ENCODE data around the gene LRRC8B. TPM values are rescaled to one million over a fixed set of nuclear protein-coding genes. Genes with fewer than 3 reads are reported as not detected.
"Not testable (repeated sequence)": the region's sequence is repeated elsewhere in the genome, so short reads cannot be mapped to it uniquely, and the experiment has no call there.

The LRRC8B gene
- polyA plus RNA-seq, 10 donors, result 2.4 to 4.5 (median 4.0) TPM

DNA sequence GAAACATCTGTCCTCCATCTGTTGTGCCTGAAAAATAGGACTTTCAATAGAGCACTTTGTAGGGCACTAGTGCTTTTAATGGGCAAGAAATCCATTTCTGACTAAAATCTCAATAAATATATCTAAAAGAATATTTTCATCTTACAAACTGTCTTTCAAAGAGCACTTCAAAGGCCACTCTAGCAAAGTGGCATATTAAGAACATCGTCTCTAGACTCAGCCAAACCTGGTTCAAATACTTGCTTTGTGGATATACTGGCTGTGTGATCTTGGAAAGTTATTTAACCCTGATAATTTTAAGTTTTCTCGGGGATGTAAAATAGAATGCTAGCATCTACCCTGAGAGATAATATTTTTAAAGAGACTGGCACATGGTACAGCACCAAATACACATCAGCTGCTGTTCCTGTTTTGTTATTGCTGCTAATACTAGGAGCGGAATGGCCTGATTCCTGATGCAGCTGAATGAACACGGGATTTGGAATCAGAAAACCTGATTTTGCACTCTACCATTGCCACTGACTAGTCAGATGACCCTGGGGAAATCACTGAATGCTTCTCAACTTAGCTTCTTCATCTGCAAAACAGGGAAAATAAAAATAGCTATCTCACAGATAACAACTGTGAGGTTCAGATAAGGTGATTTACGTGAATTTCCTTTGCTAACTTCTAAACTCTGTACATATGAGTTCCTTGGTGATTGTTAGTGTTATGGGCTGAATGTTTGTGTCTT, 83.1 kb downstream of the LRRC8B start:
- no peak for DNase-seq

- DNase-seq, result no peak
These were observed 83.8 kb downstream of the LRRC8B start for GRCh38 chr1:89608319-89608983.

- DNase-seq, result no peak
These were observed 84.5 kb downstream of the LRRC8B start for GRCh38 chr1:89608984-89609725.

GRCh38 chr1:89609781-89610456, 85.3 kb downstream of the LRRC8B start:
- no peak for DNase-seq

DNA sequence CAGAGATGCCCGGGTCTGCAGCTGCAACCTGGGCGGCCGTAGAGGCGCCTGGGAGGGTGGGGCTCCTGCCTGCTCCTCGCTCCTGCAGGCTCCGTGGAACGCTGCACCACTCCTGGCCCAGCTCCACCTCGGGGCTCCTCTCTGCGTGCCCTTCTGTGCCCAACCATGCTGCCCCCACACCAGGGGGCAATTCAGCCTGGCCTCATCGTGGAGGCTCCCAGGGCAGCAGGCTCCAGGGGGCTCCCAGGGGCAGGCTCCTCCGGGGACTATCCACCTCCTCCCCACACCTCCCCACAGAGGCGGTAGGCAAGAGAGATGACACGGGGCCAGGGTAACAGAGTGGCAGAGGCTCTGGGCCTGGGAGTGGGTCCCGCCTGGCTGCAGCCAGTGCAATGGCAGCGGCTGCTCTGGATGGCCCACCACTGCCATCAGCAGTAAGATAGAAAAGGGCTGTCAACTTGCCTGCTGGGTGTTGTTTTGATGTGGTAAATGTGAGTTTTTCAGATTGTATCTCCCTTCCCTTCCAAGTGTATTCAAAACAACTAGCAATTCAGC, 85.9 kb downstream of the LRRC8B start:
- no peak for DNase-seq

DNA sequence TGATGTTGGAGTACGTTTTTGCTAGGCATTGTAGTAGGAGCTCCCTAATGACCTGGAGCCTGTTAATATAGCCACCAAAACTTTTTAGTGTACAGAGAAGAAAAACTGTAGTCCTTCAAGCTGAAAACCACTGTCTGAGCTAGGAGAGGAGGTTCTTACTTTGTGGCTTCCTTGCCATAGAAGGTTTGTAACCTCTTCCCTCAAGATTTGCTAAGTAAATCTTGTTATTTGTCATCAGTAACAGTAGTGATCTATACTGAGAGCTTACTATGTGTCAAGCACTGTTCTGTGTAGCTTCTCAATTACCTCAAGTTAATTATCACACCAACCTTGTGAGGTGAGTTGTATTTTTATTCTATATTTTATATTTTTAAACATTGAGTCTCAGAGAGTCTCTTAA, 87.1 kb downstream of the LRRC8B start:
- DNase-seq, result no peak

GRCh38 chr1:89613928-89614327, 89.3 kb downstream of the LRRC8B start:
- DNase-seq, result no peak

DNA sequence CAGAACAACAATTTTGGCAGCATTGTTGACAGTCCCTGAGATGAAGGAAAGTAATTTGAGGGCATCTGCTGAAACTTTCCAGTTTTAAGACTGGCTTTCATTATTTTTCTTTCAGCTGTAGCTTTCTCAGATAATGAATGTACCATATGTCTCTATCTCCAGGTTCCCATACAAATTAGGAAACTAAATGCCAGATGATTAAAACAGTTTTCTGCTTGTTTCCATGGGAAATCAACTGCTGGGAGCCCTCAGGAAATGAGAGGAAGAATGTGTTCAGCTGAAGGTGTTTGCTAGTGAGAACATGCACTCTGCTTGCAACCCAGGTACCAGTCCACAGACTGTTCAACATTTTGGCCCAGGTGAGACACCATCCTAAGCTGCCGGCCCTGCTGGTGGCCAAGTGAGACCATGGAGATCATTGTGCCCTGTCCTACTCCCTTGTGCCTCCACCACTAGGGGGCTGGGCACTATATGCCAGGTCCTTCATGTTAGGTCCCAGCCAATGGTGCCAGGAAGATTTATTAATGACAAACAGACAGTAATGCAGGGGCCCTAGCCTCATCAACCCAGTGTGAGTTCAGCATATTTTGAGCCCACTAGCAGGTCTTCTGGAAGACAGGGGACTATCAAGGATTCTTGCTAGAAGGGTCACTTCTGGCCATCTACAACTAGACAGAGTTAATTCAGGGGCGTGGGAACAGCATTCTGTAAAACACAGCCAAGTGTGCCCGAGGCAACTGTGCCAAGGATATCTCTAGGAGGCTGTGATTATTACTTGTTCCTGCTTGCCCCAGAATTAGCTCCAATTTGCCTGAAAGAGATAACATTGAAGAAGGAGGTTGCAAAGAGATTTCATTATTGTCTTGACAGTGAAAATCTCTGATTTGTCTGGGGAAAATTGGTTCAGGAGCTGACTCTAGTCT, 91.3 kb downstream of the LRRC8B start:
- DNase-seq, result peak in 2 of 3 donors; percentile 21 to 56

DNA sequence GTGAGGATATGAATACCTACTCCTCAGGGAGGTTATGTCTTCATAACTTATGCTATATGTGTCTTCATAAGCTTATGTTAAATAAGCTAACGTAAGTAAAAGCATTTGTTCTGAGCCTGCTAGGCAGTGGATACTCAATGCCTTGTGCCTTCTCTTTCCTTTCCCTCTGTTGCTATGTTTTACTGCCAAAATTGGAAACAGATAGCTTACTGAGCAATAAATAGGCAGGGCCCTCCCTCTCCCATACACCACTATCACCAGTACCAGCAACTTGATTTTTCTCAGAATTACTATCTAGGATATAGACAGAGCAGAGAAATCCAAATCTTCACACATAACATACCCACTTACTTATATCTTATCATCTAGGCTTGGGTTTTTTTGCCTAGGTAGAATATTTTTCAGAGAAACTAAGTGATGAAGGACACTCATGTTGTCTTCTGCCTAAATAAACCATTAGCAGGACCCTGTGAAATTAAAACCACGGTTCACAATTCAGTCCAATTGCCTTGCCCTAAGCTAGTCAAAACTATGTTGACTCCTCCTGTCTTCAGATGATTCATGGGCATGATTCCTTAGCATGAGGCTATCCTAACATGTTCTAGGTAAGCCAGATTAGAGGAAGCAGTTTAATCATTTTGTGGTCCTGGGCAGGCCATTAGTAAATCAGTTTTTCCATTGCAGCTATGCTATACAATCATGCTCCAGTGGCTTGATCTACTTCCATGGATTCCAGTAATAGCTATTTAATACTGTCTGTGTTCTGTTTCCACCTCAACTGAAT, 92.4 kb downstream of the LRRC8B start:
- DNase-seq, result no peak

GRCh38 chr1:89620664-89621063, 96.0 kb downstream of the LRRC8B start:
- no peak for DNase-seq

- no peak for DNase-seq
These were observed 98.3 kb downstream of the LRRC8B start for GRCh38 chr1:89622895-89623294.

- no peak for DNase-seq
These were observed 99.7 kb downstream of the LRRC8B start for GRCh38 chr1:89624314-89624713.

- no peak for DNase-seq
These were observed 100.2 kb downstream of the LRRC8B start for GRCh38 chr1:89624715-89625323.

DNA sequence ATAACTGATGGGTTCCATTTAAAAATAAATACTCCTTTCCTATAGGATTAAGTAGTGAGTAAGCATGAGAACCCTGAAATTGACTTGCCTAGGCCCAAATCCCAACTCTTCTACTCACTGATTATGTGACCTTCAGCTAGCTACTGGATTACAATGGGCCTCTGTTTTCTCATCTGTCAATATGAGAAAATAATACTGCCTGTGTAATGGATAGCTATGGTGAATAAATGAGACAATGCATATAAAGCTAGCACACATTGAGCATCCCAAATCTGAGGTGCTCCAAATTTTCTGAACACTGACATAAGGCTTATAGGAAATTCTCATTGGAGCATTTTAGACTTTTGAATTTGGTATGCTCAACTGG, 103.0 kb downstream of the LRRC8B start:
- DNase-seq, result no peak

GRCh38 chr1:89629146-89629545, 104.5 kb downstream of the LRRC8B start:
- no peak for DNase-seq

GRCh38 chr1:89629600-89629999, 105.0 kb downstream of the LRRC8B start:
- not testable (repeated sequence) for DNase-seq

DNA sequence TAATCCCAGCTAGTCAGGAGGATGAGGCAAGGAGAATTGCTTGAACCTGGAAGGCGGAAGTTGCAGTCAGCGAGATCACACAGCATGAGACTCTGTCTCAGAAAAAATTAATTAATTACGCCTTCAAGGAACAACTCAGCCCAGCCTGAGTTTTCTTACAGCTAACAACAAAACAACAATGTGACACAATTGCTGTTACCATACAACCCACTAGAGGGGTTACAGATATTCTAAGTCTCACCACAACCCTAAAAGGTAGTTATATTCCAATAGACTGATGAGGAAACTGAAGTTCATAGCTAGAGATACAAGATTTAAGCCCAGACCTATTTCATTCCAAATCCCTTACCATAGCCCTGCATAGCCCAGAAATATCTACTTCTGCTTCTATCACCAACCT, 105.4 kb downstream of the LRRC8B start:
- DNase-seq, result no peak

- peak in 1 of 3 donors; percentile 11 for DNase-seq
These were observed 107.4 kb downstream of the LRRC8B start for GRCh38 chr1:89631816-89632656.

Measured in muscle of back (tissue), 11 donors.